DMS53 treated with DMSO at 0.1 percent for 48 hours (cell line): Measurements from ENCODE around the gene ASMTL.
"Not testable (repeated sequence)": the region's sequence is repeated elsewhere in the genome, so short reads cannot be mapped to it uniquely, and the experiment has no call there.

Source experiments
- DNase-seq: peaks from one replicate; lab custom pipeline; 2025; ENCODE audit not compliant: unreplicated experiment; lab: John Stamatoyannopoulos, UW

ASMTL gene

GRCh38 chrX:1434871-1435240, 17.9 kb downstream of the ASMTL start:
- no peak for DNase-seq

- no peak for DNase-seq
Measured at GRCh38 chrX:1433646-1434357, 18.9 kb downstream of the ASMTL start.

GRCh38 chrX:1430451-1430850, 22.3 kb downstream of the ASMTL start:
- DNase-seq: no peak

- no peak for DNase-seq
Measured at GRCh38 chrX:1427756-1428155, 25.0 kb downstream of the ASMTL start.

- not testable (repeated sequence) for DNase-seq
Measured at GRCh38 chrX:1426321-1426720, 26.4 kb downstream of the ASMTL start.

GRCh38 chrX:1425381-1425780, 27.3 kb downstream of the ASMTL start:
- no peak for DNase-seq

GRCh38 chrX:1424147-1424851, 28.4 kb downstream of the ASMTL start:
- no peak for DNase-seq

- no peak for DNase-seq
Measured at GRCh38 chrX:1423215-1423614, 29.5 kb downstream of the ASMTL start.

GRCh38 chrX:1422135-1422465, 30.6 kb downstream of the ASMTL start:
- DNase-seq: no peak

GRCh38 chrX:1421433-1422134, 31.1 kb downstream of the ASMTL start:
- no peak for DNase-seq

- DNase-seq: no peak
Measured at GRCh38 chrX:1420371-1420770, 32.3 kb downstream of the ASMTL start.

- no peak for DNase-seq
Measured at GRCh38 chrX:1419545-1420355, 33.0 kb downstream of the ASMTL start.

- DNase-seq: no peak
Measured at GRCh38 chrX:1418901-1419544, 33.7 kb downstream of the ASMTL start.

- DNase-seq: no peak
Measured at GRCh38 chrX:1417921-1418771, 34.6 kb downstream of the ASMTL start.

- DNase-seq: no peak
Measured at GRCh38 chrX:1416965-1417760, 35.5 kb downstream of the ASMTL start.

- DNase-seq: no peak
Measured at GRCh38 chrX:1416327-1416784, 36.4 kb downstream of the ASMTL start.

- DNase-seq: no peak
Measured at GRCh38 chrX:1412551-1413161, 40.1 kb downstream of the ASMTL start.

- DNase-seq: no peak
Measured at GRCh38 chrX:1411326-1411725, 41.4 kb downstream of the ASMTL start.

- no peak for DNase-seq
Measured at GRCh38 chrX:1407035-1407434, 45.7 kb downstream of the ASMTL start.
